GM19324 (cell line): Measurements from ENCODE around the gene PMCH.
"Not testable (repeated sequence)": the region's sequence is repeated elsewhere in the genome, so short reads cannot be mapped to it uniquely, and the experiment has no call there.

ENCODE experiments used
- ATAC-seq: cut with Tn5 transposase; IDR thresholded peaks from one replicate; pipeline ENCODE4 v1.9.1; 2021; ENCODE audit warnings: mild to moderate bottlenecking, moderate library complexity; ENCODE audit not compliant: unreplicated experiment, low FRiP score

PMCH gene

GRCh38 chr12:102147062-102147587 is 50.5 kb downstream of the PMCH start:
- ATAC-seq, result not testable (repeated sequence)
